Measurements from ENCODE around the gene HTRA2.

DNA sequence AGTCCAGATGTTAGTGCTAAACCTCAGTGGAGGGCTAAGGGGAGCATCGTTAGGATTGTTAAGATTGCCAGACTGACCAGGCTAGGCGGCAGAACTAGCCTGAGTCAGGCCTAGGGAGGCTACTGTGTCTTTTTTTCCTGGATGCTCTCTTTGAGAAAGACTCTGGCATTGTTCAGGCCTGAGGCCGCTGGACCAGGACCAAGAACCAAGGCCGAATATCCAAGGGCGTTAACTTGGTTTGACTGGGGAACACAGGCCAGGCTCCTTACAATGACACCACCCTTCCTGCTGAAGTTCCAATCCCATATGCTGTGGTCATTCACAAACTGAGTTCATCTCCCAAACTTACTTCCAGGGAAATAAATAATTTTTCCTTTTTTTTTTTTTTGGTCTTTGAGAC, 10.6 kb downstream of the HTRA2 start:
- TF ChIP-seq, protein P1, sequence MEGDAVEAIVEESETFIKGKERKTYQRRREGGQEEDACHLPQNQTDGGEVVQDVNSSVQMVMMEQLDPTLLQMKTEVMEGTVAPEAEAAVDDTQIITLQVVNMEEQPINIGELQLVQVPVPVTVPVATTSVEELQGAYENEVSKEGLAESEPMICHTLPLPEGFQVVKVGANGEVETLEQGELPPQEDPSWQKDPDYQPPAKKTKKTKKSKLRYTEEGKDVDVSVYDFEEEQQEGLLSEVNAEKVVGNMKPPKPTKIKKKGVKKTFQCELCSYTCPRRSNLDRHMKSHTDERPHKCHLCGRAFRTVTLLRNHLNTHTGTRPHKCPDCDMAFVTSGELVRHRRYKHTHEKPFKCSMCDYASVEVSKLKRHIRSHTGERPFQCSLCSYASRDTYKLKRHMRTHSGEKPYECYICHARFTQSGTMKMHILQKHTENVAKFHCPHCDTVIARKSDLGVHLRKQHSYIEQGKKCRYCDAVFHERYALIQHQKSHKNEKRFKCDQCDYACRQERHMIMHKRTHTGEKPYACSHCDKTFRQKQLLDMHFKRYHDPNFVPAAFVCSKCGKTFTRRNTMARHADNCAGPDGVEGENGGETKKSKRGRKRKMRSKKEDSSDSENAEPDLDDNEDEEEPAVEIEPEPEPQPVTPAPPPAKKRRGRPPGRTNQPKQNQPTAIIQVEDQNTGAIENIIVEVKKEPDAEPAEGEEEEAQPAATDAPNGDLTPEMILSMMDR (IDR thresholded peaks at IDR 0.05; ENCODE audit: low read depth, low read length), result no peak
- TF ChIP-seq EZH2phosphoT487 (IDR thresholded peaks at IDR 0.05; ENCODE audit: low read depth), result no peak
